A549 (cell line): Measurements from ENCODE around the gene AXL. TPM values are rescaled to one million over a fixed set of nuclear protein-coding genes. Genes with fewer than 3 reads are reported as not detected.
A peak's percentile ranks its signal among the peaks of the same experiment; 100 is the strongest.
"Not testable (repeated sequence)": the region's sequence is repeated elsewhere in the genome, so short reads cannot be mapped to it uniquely, and the experiment has no call there.

Experiments
- ATAC-seq, 2 experiments: fragments of 200-7000 bp in 1 of 2; fragments of >200 bp in 1 of 2; cut with Nextera tagmentation in 1 of 2; cut with Tn5 transposase in 1 of 2; 3 replicates each; pipeline versions ENCODE4 v1.8.0 to v1.9.1; 2018 to 2020; ENCODE audit warnings: mild to moderate bottlenecking in 1 of 2, moderate library complexity in 1 of 2
- CTCF ChIA-PET: fragments of 300-600 bp; sonication (Branson Sonifier 250); formaldehyde crosslinking; extraction: SDS; loops from one replicate; lab custom pipeline; 2021; ENCODE audit warnings: antibody characterized with exemption, inconsistent platforms; lab: Yijun Ruan, JAX
- POLR2A ChIA-PET: fragments of 350-600 bp; formaldehyde crosslinking; extraction: SDS; loops from one replicate; lab custom pipeline; 2021; ENCODE audit warnings: antibody characterized with exemption, inconsistent platforms; lab: Yijun Ruan, JAX
- DNase-seq, 2 experiments: peaks; one replicate each; pipeline versions ENCODE4 v3.0.0 to v3.0.0-alpha.2; 2011 to 2016; ENCODE audit warnings: low read depth in 1 of 2, low spot score in 1 of 2
- FAIRE-seq: peaks from 2 replicates; lab custom pipeline; 2011; peaks lifted over from hg19 to GRCh38; lab: Jason Lieb, UNC
- H3K27ac ChIP-seq, 2 experiments: fragments of >200 bp; sonication (Bioruptor Twin); formaldehyde crosslinking; 3 replicates each; pipeline ENCODE4 v1.5.1; 2016 to 2017
- H3K4me1 ChIP-seq: fragments of >200 bp; sonication (Bioruptor Twin); formaldehyde crosslinking; 3 replicates; pipeline ENCODE4 v1.6.1; 2016
- H3K4me2 ChIP-seq: fragments of >200 bp; sonication (Bioruptor Twin); formaldehyde crosslinking; 3 replicates; pipeline ENCODE4 v1.6.1; 2016
- H3K4me3 ChIP-seq: fragments of >200 bp; sonication (Bioruptor Twin); formaldehyde crosslinking; 3 replicates; pipeline ENCODE4 v1.5.1; 2016
- H3K9me3 ChIP-seq: fragments of >200 bp; sonication (Bioruptor Twin); formaldehyde crosslinking; 3 replicates; pipeline ENCODE4 v1.6.1; 2016
- FOSL2 ChIP-seq, 2 experiments: fragments of 450-650 bp in 1 of 2; fragments of >200 bp in 1 of 2; sonication (Bioruptor Twin) in 1 of 2; formaldehyde crosslinking; IDR thresholded peaks; 2 replicates each; pipeline versions ENCODE4 v1.5.0 to v1.6.1; 2016 to 2020; ENCODE audit warnings: mild to moderate bottlenecking in 1 of 2, moderate library complexity in 1 of 2
- HDAC2 ChIP-seq: fragments of 200-600 bp; sonication (generic); IDR thresholded peaks from 2 replicates; pipeline ENCODE4 v1.6.1; 2016
- HOXB13 ChIP-seq: fragments of 250-450 bp; sonication (Bioruptor Pico); IDR thresholded peaks from 2 replicates; pipeline ENCODE4 v1.5.0; 2020; ENCODE audit warnings: low read depth, mild to moderate bottlenecking, moderate library complexity
- JUN ChIP-seq, 2 experiments: fragments of >200 bp; sonication (Bioruptor Twin); formaldehyde crosslinking; IDR thresholded peaks; 2 replicates in 1 of 2; 3 replicates in 1 of 2; pipeline ENCODE4 v1.6.1; 2016 to 2017
- KDM1A ChIP-seq: fragments of 200-600 bp; sonication (generic); IDR thresholded peaks from 2 replicates; pipeline ENCODE4 v1.6.1; 2016; ENCODE audit warnings: low read depth, mild to moderate bottlenecking
- MYC ChIP-seq: IDR thresholded peaks from 2 replicates; pipeline ENCODE4 v1.6.1; 2012; ENCODE audit warnings: mild to moderate bottlenecking, inconsistent platforms, low read length, improper control_type of control experiment, borderline replicate concordance
- NFE2L2 ChIP-seq: fragments of 150-350 bp; conservative IDR thresholded peaks from 2 replicates; pipeline ENCODE4 v1.6.1; 2014; ENCODE audit warnings: low read length
- NPAS2 ChIP-seq: fragments of 250-450 bp; sonication (Bioruptor Pico); IDR thresholded peaks from 2 replicates; pipeline ENCODE4 v1.8.0; 2022; ENCODE audit warnings: mild to moderate bottlenecking, moderate library complexity, borderline replicate concordance
- POLR2A ChIP-seq: IDR thresholded peaks from 2 replicates; pipeline ENCODE4 v1.6.1; 2012; ENCODE audit warnings: mild to moderate bottlenecking, low read length
- TFCP2L1 ChIP-seq: fragments of 250-450 bp; sonication (Bioruptor Pico); IDR thresholded peaks from 2 replicates; pipeline ENCODE4 v1.5.0; 2021; ENCODE audit warnings: mild to moderate bottlenecking
- ZC3H11A ChIP-seq: fragments of 450-650 bp; IDR thresholded peaks from 2 replicates; pipeline ENCODE4 v1.6.1; 2014; ENCODE audit warnings: antibody characterized with exemption, mild to moderate bottlenecking
- ZNF302 ChIP-seq: fragments of 250-450 bp; sonication (Bioruptor Pico); IDR thresholded peaks from 2 replicates; pipeline ENCODE4 v1.9.0; 2021; ENCODE audit warnings: inconsistent platforms, mild to moderate bottlenecking, moderate library complexity
- ZSCAN20 ChIP-seq: fragments of 250-450 bp; sonication (Bioruptor Pico); IDR thresholded peaks from 2 replicates; pipeline ENCODE4 v1.8.0; 2022; ENCODE audit warnings: mild to moderate bottlenecking, moderate library complexity
- WGBS: methylation state at CpG from one replicate; pipeline ENCODE4 v1.1.6; 2017; ENCODE audit errors: missing lambda C conversion rate; 5-methylcytosine and 5-hydroxymethylcytosine counted together
- polyA plus RNA-seq, 4 experiments: library from polyadenylated mRNA; depleted of rRNA in 3 of 4; stranded (reverse); fragments of >200 nt; fragmentation: RNase III in 1 of 4; extraction: RNeasy Plus Mini Kit Qiagen cat#74134 plus additional on column Dnase treatment in 1 of 4; gene quantifications; 2 replicates in 3 of 4; 3 replicates in 1 of 4; pipeline ENCODE4 v1.2.3, GENCODE V29; 2011 to 2017
- TF ChIP-seq, protein P1 (sequence below): fragments of 200-600 bp; sonication (generic); IDR thresholded peaks from 2 replicates; pipeline ENCODE4 v1.6.1; 2016; ENCODE audit warnings: antibody characterized with exemption, mild to moderate bottlenecking, moderate library complexity
- TF ChIP-seq, protein P2 (sequence below): IDR thresholded peaks from 2 replicates; pipeline ENCODE4 v1.6.1; 2012
- TF ChIP-seq, protein P3 (sequence below): fragments of 250-450 bp; sonication (Bioruptor Pico); IDR thresholded peaks from 2 replicates; pipeline ENCODE4 v1.5.0; 2021; ENCODE audit warnings: mild to moderate bottlenecking, moderate library complexity, borderline replicate concordance

Gene AXL
- polyA plus RNA-seq, 2 of the 4 experiments (the other 2 are of a cell fraction), result 45.4 to 60.1 TPM

DNA sequence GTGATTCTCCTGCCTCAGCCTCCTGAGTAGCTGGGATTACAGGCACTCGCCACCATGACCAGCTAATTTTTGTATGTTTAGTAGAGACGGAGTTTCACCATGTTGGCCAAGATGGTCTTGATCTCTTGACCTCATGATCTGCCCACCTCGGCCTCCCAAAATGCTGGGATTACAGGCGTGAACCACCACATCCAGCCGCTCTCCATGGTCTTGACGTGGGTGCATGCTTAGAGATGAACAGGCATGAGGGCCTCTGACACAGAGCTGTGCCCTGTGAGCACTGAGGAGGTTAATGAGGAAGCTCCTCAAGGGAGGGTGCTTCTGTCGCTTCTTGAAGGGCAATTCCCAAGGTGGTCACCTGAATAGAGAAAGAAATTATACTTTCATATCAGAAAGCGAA lies 70.8 kb downstream of the AXL start:
- TF ChIP-seq, protein P1, sequence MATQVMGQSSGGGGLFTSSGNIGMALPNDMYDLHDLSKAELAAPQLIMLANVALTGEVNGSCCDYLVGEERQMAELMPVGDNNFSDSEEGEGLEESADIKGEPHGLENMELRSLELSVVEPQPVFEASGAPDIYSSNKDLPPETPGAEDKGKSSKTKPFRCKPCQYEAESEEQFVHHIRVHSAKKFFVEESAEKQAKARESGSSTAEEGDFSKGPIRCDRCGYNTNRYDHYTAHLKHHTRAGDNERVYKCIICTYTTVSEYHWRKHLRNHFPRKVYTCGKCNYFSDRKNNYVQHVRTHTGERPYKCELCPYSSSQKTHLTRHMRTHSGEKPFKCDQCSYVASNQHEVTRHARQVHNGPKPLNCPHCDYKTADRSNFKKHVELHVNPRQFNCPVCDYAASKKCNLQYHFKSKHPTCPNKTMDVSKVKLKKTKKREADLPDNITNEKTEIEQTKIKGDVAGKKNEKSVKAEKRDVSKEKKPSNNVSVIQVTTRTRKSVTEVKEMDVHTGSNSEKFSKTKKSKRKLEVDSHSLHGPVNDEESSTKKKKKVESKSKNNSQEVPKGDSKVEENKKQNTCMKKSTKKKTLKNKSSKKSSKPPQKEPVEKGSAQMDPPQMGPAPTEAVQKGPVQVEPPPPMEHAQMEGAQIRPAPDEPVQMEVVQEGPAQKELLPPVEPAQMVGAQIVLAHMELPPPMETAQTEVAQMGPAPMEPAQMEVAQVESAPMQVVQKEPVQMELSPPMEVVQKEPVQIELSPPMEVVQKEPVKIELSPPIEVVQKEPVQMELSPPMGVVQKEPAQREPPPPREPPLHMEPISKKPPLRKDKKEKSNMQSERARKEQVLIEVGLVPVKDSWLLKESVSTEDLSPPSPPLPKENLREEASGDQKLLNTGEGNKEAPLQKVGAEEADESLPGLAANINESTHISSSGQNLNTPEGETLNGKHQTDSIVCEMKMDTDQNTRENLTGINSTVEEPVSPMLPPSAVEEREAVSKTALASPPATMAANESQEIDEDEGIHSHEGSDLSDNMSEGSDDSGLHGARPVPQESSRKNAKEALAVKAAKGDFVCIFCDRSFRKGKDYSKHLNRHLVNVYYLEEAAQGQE, result peak; percentile 27; the same call in 1 of the 2 replicates
- ATAC-seq, H3K9me3 ChIP-seq, DNase-seq, FAIRE-seq, H3K4me3 ChIP-seq, H3K27ac ChIP-seq, POLR2A ChIA-PET, H3K4me1 ChIP-seq, H3K4me2 ChIP-seq: not testable (repeated sequence)
- CTCF ChIA-PET, result interaction anchor here (0.9 to 29.1 kb wide), 4 partner anchors 12 to 85 kb away, joined by 3 to 598 read pairs (median 6); partner anchors contain the start of gene CCDC97
- 93% methylated on average over 8 of the region's 8 CpGs for WGBS

DNA sequence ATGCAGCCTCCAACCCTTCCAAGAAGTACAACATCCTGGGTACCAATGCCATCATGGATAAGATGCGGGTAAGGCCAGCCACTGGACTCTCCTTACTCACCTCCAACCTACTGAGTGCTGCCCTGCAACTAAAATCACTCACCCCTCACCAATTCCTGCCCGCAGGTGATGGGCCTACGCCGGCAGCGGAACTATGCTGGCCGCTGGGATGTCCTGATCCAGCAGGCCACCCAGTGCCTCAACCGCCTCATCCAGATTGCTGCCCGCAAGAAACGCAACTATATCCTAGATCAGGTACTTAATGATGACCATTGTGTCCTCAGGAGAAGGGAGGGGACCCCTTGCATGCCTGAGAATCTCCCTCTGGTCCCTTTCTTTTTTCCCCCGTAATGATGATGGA lies 75.4 kb downstream of the AXL start:
- H3K4me3 ChIP-seq, result no peak overlapping the region
- CTCF ChIA-PET, result interaction anchor here (2.0 to 29.1 kb wide), 4 partner anchors 6 to 87 kb away, joined by 6 to 598 read pairs (median 439); partner anchors contain the start of gene CCDC97
- H3K9me3 ChIP-seq, result no peaks in the 10 kb centered on the region
- 98% methylated on average over 10 of the region's 10 CpGs for WGBS
- no peak for TF ChIP-seq KDM1A
- no peak for TF ChIP-seq MYC
- TF ChIP-seq ZNF302 (CRISPR knock-in tag), result no peak
- no peak for TF ChIP-seq HOXB13 (CRISPR knock-in tag)
- TF ChIP-seq ZSCAN20 (CRISPR knock-in tag), result no peak
- TF ChIP-seq NFE2L2, result no peak
- no peak for TF ChIP-seq POLR2A
- TF ChIP-seq TFCP2L1 (CRISPR knock-in tag), result no peak
- TF ChIP-seq NPAS2 (CRISPR knock-in tag), result no peak
- TF ChIP-seq, protein P2, sequence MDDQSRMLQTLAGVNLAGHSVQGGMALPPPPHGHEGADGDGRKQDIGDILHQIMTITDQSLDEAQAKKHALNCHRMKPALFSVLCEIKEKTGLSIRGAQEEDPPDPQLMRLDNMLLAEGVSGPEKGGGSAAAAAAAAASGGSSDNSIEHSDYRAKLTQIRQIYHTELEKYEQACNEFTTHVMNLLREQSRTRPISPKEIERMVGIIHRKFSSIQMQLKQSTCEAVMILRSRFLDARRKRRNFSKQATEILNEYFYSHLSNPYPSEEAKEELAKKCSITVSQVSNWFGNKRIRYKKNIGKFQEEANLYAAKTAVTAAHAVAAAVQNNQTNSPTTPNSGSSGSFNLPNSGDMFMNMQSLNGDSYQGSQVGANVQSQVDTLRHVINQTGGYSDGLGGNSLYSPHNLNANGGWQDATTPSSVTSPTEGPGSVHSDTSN, result no peak
- no peak for TF ChIP-seq FOSL2 (IDR thresholded peaks at IDR 0.05)
- TF ChIP-seq FOSL2 (CRISPR knock-in tag; IDR thresholded peaks at IDR 0.05), result no peak
- TF ChIP-seq, protein P3, sequence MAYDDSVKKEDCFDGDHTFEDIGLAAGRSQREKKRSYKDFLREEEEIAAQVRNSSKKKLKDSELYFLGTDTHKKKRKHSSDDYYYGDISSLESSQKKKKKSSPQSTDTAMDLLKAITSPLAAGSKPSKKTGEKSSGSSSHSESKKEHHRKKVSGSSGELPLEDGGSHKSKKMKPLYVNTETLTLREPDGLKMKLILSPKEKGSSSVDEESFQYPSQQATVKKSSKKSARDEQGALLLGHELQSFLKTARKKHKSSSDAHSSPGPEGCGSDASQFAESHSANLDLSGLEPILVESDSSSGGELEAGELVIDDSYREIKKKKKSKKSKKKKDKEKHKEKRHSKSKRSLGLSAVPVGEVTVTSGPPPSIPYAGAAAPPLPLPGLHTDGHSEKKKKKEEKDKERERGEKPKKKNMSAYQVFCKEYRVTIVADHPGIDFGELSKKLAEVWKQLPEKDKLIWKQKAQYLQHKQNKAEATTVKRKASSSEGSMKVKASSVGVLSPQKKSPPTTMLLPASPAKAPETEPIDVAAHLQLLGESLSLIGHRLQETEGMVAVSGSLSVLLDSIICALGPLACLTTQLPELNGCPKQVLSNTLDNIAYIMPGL (CRISPR knock-in tag), result no peak
- TF ChIP-seq, all 56 proteins: peak for 0
- DNase-seq (no peak), FAIRE-seq (no peak), ATAC-seq (no peak)
- no peak overlapping the region for H3K4me2 ChIP-seq
- POLR2A ChIA-PET, result no interaction called here
- no peaks in the 10 kb centered on the region for H3K4me1 ChIP-seq
- no peak overlapping the region for H3K27ac ChIP-seq

DNA sequence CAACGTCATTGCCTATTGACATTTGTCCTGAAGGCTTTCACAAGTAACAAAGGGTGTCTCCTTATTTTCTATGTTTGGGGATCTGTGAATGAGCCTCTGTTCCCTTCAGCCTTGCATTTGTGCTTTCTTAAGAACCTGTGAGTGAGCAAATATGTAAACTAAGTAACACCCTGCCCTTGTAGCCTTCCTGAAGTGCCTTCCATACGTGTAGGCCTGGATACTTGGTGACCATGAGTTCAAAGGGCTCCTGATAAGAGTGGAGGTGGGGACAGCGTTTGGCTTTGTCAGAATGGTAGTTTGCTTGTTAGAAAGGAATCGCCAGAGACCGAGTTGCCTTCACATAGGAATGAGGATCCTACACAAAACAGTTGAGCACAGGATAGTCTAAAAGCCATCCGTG lies 76.5 kb downstream of the AXL start:
- no peak for FAIRE-seq
- no peaks in the 10 kb centered on the region for H3K9me3 ChIP-seq
- no peak for DNase-seq
- CTCF ChIA-PET, result interaction anchor here (1.2 to 29.1 kb wide), 5 partner anchors 7 to 89 kb away, joined by 3 to 598 read pairs (median 280); partner anchors contain the start of gene CCDC97
- 89% methylated on average over 6 of the region's 6 CpGs for WGBS
- no peaks in the 10 kb centered on the region for H3K4me1 ChIP-seq
- H3K27ac ChIP-seq, result no peak overlapping the region
- 0 out of 5 replicates have a peak, but pooled peaks of 1 of the 2 experiments have one; percentile 6 for TF ChIP-seq JUN (IDR thresholded peaks at IDR 0.05)
- TF ChIP-seq ZC3H11A, result no peak
- TF ChIP-seq HDAC2, result no peak
- ATAC-seq, result no peak
- H3K4me3 ChIP-seq, result no peak overlapping the region
- no peak overlapping the region for H3K4me2 ChIP-seq
- POLR2A ChIA-PET, result interaction anchor here (0.7 kb wide), 1 partner anchor 13 kb away, joined by 3 read pairs; no protein-coding TSS in a partner anchor
